ENCODE measurements around the gene CTSL.

- TF ChIP-seq, protein P1, sequence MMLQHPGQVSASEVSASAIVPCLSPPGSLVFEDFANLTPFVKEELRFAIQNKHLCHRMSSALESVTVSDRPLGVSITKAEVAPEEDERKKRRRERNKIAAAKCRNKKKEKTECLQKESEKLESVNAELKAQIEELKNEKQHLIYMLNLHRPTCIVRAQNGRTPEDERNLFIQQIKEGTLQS (IDR thresholded peaks at IDR 0.05): no peak
- TF ChIP-seq, protein P2, sequence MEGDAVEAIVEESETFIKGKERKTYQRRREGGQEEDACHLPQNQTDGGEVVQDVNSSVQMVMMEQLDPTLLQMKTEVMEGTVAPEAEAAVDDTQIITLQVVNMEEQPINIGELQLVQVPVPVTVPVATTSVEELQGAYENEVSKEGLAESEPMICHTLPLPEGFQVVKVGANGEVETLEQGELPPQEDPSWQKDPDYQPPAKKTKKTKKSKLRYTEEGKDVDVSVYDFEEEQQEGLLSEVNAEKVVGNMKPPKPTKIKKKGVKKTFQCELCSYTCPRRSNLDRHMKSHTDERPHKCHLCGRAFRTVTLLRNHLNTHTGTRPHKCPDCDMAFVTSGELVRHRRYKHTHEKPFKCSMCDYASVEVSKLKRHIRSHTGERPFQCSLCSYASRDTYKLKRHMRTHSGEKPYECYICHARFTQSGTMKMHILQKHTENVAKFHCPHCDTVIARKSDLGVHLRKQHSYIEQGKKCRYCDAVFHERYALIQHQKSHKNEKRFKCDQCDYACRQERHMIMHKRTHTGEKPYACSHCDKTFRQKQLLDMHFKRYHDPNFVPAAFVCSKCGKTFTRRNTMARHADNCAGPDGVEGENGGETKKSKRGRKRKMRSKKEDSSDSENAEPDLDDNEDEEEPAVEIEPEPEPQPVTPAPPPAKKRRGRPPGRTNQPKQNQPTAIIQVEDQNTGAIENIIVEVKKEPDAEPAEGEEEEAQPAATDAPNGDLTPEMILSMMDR (IDR thresholded peaks at IDR 0.05; ENCODE audit: low read depth, low read length, missing input control): no peak
- TF ChIP-seq SP1 (IDR thresholded peaks at IDR 0.05) (no peak), RXRA (IDR thresholded peaks at IDR 0.05) (no peak), JUND (IDR thresholded peaks at IDR 0.05) (no peak), HNF4A (conservative IDR thresholded peaks at IDR 0.05) (no peak)
- TF ChIP-seq, protein P3, sequence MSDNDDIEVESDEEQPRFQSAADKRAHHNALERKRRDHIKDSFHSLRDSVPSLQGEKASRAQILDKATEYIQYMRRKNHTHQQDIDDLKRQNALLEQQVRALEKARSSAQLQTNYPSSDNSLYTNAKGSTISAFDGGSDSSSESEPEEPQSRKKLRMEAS (IDR thresholded peaks at IDR 0.05): no peak
Observed at GRCh38 chr9:87687207-87687606, 38.7 kb upstream of the CTSL start.

Data from liver (tissue), 3 donors.